Posterior cingulate gyrus (tissue), 11 donors: ENCODE results near the gene ADRA2B.
A peak's percentile ranks its signal among the peaks of the same experiment; 100 is the strongest.
"Not testable (repeated sequence)": the region's sequence is repeated elsewhere in the genome, so short reads cannot be mapped to it uniquely, and the experiment has no call there.

ENCODE experiments used
- DNase-seq, 10 donors: peaks; one replicate each; pipeline versions ENCODE4 v3.0.0 to v3.0.0-alpha.2; 2020 to 2021; ENCODE audit warnings: mixed read lengths in 3 of 10
- intact Hi-C: fragments of 100-400 bp; cut with DNase I; formaldehyde crosslinking; loops from one replicate; pipeline ENCODE4 v1.15.1; 2023

Gene ADRA2B

DNA sequence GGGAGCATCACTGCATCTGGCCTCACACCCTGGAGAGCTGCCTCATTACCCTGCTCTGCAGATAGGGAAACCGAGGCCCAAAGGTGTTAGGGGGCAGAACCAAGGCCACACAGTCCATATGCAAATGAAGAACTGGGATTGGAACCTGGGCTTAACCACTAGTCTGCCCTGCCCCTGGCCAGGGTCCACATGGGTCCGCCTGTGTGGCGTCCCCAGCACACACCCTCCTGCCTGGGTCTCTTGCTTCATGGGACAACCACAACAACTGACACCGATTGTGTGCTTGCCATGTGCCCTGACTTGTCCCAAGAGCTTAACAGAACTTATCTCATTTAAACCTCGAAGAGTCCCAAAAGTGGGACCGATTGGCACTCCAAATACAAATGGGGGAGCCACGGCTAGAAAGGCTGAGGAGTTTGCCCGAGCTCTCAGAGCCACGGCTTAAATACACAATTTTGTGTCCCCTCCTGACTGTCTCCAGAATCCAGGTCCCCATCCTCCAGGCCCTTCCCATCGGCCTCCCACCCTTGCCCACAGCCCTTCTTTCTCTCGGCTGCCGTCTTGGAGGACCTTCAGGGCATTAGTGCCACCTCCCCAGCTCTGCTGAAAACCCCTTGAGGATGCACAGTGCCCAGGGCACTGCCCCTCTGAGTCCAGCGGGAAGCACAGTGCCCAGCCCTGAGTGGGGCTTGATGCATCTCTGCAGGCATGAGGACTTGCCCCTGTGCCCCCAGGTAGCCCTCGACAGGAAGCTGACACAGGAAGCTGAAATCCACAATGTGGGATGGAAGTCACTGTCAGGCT lies 34.6 kb upstream of the ADRA2B start:
- intact Hi-C loops: no loop called here
- DNase-seq: peak in 3 of 10 donors; percentile 26 to 58 (median 51)

DNA sequence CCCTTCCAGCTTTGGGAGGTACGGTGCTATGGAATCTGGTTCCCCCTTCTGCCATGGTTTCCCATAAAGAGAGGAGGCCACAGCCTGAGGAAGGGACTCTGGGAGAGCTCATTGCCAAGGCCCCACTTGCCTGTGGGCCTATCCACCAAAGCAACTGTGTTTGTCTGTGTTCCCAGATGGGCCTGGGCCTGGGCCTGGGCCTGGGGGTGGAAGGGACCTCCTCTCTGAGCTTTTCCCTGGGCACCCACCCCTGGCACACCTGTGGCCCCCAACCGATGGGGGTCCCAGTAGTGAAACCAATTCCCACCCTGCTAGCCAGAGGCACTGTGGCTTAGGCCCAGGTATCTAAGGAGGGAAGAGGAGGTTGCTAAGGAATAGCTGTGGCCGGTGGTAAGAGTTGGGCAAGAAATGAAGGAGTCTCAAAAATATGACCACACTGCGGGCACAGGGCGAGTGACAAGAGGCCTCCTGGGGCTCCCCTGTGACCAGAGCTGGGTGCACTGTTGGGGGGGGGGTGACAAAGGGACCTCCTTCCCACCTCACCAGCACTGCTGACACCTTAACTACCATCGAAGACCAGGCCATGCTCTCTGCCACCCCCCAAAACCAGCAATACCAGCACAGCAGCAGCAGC lies 33.8 kb upstream of the ADRA2B start:
- intact Hi-C loops: no loop called here
- DNase-seq: peak in 3 of 10 donors; percentile 19 to 77 (median 59)

DNA sequence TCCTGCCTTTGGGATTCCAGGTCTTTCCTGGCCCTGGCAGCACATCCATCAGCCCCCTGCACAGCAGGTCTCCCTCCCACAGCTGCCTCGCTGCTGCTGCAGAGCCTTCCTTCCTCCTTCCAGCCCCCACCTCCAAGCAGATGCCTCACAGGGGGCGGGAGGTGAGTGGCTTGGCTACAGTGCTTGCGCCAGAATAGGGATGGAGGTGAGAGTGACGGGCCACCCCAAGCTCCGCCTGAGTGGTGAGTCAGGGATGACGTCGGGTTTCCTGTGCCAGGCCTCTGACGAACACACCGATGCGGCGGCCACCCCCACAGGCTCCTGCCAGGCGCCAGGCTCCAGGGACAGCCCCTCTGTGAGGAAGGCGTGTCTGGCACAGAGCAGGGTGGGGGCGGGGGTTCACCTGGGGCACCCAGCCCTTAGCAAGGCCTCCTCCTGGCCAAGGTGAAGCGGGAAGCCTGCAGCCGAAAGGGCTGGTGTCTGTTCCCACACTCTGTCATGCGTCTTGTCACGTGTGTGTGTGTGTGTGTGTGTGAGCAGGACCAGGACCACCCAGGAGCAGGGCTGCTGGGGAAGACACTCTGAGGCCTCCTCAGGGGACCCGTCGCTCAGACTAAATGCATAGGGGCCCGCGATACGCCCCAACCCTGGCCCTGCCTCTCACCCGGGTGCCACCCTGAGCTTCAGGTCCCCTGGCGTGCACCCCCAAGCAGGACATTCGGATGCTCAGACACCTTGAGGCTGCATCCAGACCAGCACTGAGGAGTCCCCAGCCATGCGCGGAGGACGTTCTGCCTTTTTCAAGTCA lies 32.2 kb upstream of the ADRA2B start:
- intact Hi-C loops: loop anchor here (5.0 kb wide), 1 partner anchor 59 kb away; the partner anchor contains the start of gene STARD7
- DNase-seq: peak in 9 of 10 donors; percentile 23 to 95 (median 58)

DNA sequence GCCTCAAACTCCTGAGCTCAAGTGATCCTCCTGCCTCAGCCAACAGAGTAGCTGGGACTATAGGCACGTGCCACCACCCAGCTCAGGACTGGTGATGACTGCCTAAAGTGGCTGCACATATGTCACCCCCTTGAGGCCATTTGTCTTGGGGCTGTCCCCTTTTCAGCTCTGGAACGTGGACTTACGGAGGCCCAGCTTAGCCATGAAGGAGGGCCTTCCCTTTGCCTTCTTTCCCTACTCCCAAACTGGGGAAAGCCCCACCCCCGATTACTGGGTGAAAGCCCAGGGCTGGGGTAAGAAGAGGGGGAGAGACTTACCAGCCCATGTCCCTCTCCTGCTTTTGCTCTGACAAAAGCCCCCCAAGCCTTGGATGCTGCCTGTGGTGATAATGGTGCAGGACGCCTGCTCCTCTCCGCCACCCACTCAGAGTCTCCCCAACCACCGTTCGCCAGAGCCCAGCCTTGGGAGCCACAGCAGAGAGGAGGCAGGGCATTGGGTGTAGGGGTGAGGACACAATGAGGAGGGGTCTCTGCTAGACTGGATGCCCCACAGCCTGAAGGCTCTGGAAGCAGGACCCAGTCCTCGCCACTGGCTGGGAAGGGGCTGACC lies 31.3 kb upstream of the ADRA2B start:
- peak in 4 of 10 donors; percentile 4 to 75 (median 54) for DNase-seq
- intact Hi-C loops: loop anchor here (5.0 kb wide), 1 partner anchor 60 kb away; the partner anchor contains the start of gene STARD7

DNA sequence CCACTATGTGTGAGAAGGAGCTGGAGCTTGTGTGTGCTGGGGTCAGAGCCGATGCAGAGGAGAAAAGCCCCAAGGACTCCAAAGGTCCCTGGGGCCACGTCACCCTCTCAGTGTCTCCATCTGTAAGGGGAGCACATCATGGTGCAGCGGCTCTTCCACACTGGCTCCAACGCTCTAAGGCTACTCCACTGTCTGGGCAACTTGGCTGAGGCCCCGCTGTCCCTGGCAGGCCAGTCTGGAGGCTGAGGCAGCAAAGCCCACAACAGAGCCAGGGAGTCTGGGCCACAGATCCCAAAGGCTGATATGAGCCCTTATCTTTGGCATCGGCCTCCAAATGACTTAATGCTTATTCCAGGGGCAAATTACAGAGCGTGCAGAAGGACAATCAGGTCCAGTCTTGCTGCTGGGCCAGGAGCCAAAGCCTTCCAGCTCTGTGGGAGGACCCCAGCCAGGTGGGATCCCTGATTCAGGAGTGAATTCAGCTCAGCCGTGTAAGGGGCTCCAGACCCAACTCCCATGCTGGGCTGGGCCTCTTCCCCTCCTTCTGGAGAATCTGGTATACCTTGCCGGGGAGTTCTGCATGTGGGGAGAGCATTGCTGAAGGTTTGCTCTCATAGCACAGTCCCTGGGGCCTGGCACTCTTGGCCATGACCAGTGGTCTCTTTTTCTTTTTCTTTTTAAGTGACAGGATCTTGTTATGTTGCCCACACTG lies 30.7 kb upstream of the ADRA2B start:
- intact Hi-C loops: loop anchor here (5.0 kb wide), 1 partner anchor 60 kb away; the partner anchor contains the start of gene STARD7
- peak in 4 of 10 donors; percentile 9 to 77 (median 67) for DNase-seq

DNA sequence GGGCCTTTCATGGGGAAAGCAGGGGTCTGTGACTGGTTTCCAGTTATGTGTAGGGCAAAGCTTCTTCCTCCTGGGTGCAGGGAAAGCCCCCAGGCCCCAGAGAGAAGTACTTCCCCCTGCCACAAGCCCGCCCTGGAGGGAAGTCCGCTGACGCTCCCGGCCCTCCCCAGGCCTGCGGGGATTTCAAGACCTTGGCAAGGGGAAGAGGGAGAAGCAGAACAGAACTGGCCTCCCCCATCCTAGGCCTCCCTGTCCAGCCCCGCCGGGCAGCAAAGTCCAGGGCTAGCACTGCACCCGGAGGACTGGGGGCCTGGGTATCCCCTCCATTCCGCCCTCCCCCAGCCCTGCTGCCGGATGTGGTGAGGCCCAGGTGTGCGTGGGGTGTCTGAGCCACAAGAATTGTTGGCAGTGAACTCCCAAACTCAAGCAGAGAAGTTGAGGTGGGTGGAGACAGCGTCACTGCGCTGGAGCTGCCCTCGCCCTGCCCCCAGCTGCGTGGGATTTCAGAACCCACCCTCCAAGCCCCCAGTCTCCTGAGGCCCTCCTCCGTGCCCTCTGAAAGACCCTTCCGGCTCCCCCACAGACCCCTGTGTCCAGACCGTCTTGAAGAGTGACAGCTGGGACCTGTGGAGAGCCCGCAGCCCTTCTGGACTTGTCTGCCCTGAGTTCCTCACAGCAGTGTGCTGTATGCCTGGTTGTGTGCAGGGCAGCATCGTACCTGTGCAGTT lies 29.9 kb upstream of the ADRA2B start:
- DNase-seq: peak in 7 of 10 donors; percentile 17 to 85 (median 35)
- intact Hi-C loops: loop anchor here (5.0 kb wide), 1 partner anchor 61 kb away; the partner anchor contains the start of gene STARD7

DNA sequence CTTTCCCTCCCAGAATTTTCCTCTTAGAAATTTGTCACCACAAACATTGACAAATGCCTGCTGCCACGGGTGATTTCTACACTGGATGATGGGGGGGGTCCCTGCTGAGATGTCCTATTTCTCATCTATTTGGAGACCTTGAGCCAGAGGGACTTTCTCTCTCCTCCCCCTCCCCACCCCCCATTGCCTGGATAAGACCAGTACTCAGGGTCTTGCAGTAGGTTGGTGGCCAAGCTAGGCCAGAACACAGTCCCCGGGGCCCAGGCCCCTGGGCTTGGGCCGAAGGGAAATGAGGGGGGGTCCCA lies 29.4 kb upstream of the ADRA2B start:
- peak in 1 of 10 donors; percentile 0 for DNase-seq
- intact Hi-C loops: loop anchor here (2.0 to 5.0 kb wide), 2 partner anchors 62 to 121 kb away; partner anchors contain the start of genes CIAO1 and STARD7

DNA sequence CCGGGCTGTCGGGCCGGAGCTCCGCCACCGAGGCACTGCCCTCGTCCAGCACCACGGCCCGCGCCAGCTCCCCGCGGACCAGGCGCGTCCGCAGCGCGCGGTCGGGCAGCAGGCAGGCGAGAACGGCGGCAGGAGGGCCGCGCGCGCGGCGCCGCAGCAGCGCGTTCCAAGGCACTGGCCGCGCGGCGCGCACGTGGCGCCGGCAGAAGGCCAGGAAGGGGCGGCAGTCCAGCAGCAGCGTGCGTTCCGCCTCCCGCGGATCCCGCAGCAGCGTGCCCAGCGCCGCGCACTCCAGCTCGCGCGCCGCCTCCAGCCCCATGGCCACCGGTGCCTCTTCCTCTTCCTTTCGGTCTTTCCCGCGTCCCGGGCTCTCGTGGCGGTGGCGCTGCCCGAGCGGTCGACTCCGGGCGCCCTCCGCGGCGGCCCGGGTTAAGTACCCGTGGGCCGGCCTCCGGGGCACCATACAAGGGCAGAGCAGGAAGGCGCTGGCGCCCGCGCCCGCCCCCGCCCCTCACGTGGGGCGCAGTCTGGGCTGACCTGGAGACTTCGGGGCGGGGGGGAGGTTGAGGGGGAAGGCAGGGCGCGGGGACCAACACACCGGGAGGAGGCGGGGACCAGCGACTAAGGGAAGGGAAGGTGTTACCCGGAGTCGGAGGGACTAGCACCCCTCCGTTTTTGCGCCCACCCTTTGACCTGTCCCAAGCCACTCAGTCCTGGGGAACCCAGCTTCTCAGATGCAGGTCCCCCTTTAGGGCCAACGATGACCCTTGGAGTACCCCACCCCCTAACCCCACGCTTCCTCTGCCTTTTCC lies 28.9 kb upstream of the ADRA2B start, which contains the start of gene DUSP2:
DUSP2 (minus strand) TSS at position 405 of the 812 bp plus-strand sequence; CDS start at position 319, 86 bp downstream.
- intact Hi-C loops: loop anchor here (2.0 to 5.0 kb wide), 2 partner anchors 62 to 122 kb away; partner anchors contain the start of genes CIAO1 and STARD7
- peak; percentile 35 to 95 (median 58) for DNase-seq

DNA sequence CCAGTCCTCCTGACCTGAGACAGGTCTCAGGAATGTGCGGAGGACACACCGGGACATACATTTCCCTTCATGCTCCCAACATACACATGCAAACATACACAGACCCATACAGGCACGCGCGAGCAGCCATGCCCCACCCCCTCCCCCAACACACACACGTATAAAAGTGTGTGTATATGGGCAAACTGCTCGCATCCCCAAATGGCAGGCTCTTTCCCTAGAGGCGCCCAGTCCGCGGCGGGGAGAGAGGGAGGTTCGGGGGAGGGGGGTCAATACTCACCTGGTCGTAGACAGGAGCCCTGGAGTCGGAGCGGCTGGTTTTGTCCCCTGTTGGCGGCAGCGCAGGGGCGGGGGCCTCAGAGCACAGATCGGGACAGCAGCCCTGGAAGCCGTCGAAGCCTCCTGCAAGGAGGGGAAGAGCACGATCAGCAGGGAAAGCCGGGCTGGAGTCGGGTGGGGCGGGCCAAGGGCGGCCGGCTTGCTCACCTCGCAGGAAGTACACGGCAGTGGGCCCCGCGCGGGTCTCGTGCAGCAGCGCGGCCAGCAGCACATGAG lies 28.2 kb upstream of the ADRA2B start:
- peak in 3 of 10 donors; percentile 18 to 86 (median 20) for DNase-seq
- intact Hi-C loops: loop anchor here (2.0 to 5.0 kb wide), 2 partner anchors 63 to 122 kb away; partner anchors contain the start of genes CIAO1 and STARD7

DNA sequence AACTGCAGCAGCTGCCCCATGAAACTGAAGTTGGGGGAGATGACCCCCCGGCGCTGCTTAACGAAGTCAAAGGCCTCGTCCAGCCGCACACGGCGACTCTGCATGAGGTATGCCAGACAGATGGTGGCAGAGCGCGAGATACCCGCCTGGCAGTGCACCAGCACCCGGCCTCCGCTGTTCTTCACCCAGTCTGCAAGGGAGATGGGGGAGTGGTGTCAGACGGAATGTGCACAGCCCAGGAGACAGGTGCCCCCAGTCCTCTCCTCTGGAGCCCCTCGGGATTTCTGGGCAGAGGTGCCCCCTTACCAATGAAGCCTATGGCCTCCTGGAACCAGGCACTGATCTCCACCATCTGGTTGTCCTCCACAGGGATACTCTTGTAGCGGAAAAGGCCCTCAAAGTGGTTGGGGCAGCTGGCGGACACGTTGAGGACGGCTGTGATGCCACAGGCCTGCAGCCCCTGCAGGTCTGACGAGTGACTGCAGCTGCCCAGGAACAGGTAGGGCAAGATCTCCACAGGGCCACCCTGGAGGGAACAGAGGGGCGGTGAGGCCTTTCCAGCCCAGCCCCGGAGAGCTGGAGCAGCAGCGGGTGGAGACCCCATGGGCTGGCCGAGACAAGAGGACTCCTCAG lies 27.6 kb upstream of the ADRA2B start:
- intact Hi-C loops: loop anchor here (2.0 kb wide), 1 partner anchor 123 kb away; the partner anchor contains the start of gene CIAO1
- peak in 8 of 10 donors; percentile 35 to 92 (median 54) for DNase-seq

DNA sequence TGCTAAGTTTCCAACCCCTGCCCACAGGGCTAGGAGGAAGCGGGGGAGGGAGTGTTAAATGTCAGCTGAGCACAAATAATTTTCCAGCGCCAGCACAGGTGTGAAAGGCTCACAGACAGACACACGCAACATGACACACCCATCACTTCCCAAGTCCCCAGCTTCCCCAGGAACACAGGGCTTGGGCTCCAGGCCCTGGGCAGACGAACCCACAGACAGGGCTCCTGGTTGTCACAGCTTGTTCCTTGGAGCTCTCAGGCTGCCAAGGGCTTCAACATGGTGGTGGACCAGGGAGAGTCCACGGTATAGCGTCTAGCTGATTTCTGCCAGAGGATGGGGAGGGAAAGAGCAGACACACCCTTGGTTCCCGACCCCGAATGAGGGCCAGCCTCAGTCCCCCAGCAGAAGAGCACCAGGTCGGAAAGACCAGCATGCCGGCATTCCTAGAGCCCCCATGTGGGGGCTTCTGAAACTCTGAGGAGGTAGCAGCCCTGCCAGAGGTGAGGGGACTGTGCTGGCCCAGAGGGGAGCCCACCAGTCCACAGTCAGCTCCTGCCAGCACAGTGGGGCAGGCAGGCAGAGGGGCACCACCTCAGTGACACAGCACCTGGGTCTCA lies 27.0 kb upstream of the ADRA2B start:
- intact Hi-C loops: no loop called here
- peak in 3 of 10 donors; percentile 66 to 74 (median 69) for DNase-seq

DNA sequence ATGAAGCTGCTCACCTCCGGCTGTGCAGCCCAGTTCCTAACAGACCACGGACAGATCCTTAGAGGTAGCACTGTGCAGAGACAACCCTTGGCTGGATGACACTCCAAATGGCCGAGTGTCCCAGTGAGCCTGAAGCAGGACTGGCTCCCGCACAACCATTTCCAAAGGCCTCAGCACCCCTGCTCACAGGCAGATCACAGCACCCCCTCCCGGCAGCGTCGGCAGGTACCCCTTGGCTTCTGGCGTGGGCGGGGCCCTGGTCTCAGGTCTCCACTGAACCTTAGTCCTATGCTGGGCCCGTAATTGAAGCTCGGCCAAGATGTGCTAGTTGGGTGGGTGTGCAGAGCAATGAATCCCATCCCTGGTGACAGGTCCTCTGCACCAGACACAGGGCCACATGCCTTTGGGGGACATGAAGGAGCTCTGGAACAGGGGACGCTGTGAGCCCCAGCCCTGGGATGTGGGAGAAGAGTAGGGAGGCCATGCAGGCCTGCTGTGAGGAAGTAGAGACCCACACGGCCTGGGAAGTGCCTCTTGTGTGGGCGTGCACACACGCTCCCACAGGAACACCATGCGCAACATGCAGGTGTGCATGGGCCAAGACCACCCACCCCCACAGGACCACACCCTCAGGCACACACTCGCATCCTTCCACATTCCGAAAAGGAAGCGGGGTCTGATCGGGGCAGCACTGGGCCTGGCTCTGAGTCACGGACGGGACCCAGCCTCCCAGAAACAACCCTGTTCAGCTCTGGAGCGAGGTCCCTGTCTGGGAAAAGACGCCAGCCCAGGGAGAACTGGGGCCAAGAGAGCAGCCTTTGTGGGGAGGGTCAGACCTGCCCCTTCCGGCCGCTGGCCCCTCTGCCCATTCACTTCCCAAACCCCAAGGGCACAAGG lies 26.1 kb upstream of the ADRA2B start:
- peak in 3 of 10 donors; percentile 60 to 72 (median 61) for DNase-seq
- intact Hi-C loops: no loop called here

DNA sequence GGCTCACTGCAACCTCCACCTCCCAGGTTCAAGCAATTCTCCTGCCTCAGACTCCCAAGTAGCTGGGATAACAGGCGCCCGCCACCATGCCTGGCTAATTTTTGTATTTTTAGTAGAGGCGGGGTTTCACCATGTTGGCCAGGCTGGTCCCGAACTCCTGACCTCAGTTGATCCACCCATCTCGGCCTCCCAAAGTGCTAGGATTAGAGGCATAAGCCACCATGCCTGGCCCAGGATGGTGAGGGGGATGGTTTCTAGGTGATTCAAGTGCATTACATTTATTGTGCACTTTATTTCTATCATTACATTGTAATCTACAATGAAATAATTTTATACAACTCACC lies 25.2 kb upstream of the ADRA2B start:
- peak in 3 of 10 donors; percentile 13 to 18 (median 16) for DNase-seq
- intact Hi-C loops: not testable (repeated sequence)

DNA sequence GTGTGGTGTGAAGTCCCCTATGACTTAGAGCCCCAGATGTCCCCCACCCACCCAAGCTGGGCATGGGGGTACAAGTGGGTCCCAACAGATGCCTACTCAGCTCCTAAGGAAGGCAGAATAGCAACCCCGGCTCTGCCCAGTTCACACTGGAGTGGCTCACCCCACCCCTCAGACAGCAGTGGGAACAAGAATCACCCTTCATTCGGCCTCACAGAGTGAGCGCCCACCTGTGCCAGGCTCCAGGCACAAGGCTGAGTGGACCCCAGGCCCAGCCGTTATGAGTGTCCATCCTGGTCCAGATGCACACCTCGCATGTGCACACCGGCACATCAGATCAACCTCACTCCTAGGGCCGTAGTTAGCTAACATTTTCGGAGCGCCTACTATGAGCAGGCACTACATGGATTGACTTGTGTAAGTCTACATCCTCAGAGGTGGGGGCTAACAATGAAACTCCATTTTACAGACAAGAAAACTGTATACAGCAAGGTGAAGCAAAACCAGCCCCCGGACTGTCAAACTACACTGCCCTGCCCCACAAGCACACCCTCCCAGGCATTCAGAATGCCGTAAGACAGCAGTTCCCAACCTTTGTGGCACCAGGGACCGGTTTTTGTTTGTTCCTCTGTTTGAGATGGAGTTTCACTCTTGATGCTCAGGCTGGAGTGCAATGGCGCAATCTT lies 24.7 kb upstream of the ADRA2B start:
- intact Hi-C loops: no loop called here
- DNase-seq: peak in 2 of 10 donors; percentile 37 to 43
